Kidney tubule cell (primary cell): ENCODE measurements around the gene C5orf24.
"Not testable (repeated sequence)": the region's sequence is repeated elsewhere in the genome, so short reads cannot be mapped to it uniquely, and the experiment has no call there.

Experiments
- DNase-seq: peaks from one replicate; pipeline ENCODE4 v3.0.0-alpha.2; 2018; ENCODE audit warnings: low spot score

Gene C5orf24

GRCh38 chr5:134845852-134846640, at the start of gene C5orf24:
Gene C5orf24 (plus strand): TSS chr5:134845968. CDS start chr5:134854901, 8,933 bp downstream.
- DNase-seq: peak; percentile 96

- no peak for DNase-seq
Observed at GRCh38 chr5:134798468-134798867, 47.3 kb upstream of the C5orf24 start.

GRCh38 chr5:134803821-134804220, 41.9 kb upstream of the C5orf24 start:
- DNase-seq: no peak

GRCh38 chr5:134813407-134813806, 32.4 kb upstream of the C5orf24 start:
- no peak for DNase-seq

- no peak for DNase-seq
Observed at GRCh38 chr5:134813827-134814226, 31.9 kb upstream of the C5orf24 start.

GRCh38 chr5:134817006-134817405, 28.8 kb upstream of the C5orf24 start:
- no peak for DNase-seq

- no peak for DNase-seq
Observed at GRCh38 chr5:134818776-134819175, 27.0 kb upstream of the C5orf24 start.

GRCh38 chr5:134819407-134819963, 26.3 kb upstream of the C5orf24 start:
- no peak for DNase-seq

- no peak for DNase-seq
Observed at GRCh38 chr5:134821841-134822240, 23.9 kb upstream of the C5orf24 start.

- no peak for DNase-seq
Observed at GRCh38 chr5:134824681-134825080, 21.1 kb upstream of the C5orf24 start.

GRCh38 chr5:134825212-134825611, 20.6 kb upstream of the C5orf24 start:
- no peak for DNase-seq

- DNase-seq: no peak
Observed at GRCh38 chr5:134833340-134834032, 12.3 kb upstream of the C5orf24 start.

- no peak for DNase-seq
Observed at GRCh38 chr5:134835623-134836022, 10.1 kb upstream of the C5orf24 start.

- DNase-seq: no peak
Observed at GRCh38 chr5:134837530-134838181, 8.1 kb upstream of the C5orf24 start.

- not testable (repeated sequence) for DNase-seq
Observed at GRCh38 chr5:134838361-134838760, 7.4 kb upstream of the C5orf24 start.

- DNase-seq: peak; percentile 33
Observed at GRCh38 chr5:134840811-134841210, 5.0 kb upstream of the C5orf24 start.

- DNase-seq: no peak
Observed at GRCh38 chr5:134844252-134844651, 1.5 kb upstream of the C5orf24 start.

GRCh38 chr5:134845335-134845851, 375 bp upstream of the C5orf24 start:
- DNase-seq: no peak

GRCh38 chr5:134846641-134846960, 833 bp downstream of the C5orf24 start:
- peak; percentile 55 for DNase-seq

- DNase-seq: peak; percentile 36
Observed at GRCh38 chr5:134849434-134849933, 3.7 kb downstream of the C5orf24 start.

GRCh38 chr5:134851307-134851923, 5.6 kb downstream of the C5orf24 start:
- DNase-seq: peak; percentile 28

- not testable (repeated sequence) for DNase-seq
Observed at GRCh38 chr5:134856465-134856864, 10.7 kb downstream of the C5orf24 start.
